Gastrocnemius medialis (tissue), 4 donors: ENCODE data around the gene ADAMTS18.

ENCODE experiments used
- POLR2A ChIP-seq, 2 donors: fragments of 450-650 bp; IDR thresholded peaks; one replicate each; pipeline ENCODE4 v1.6.1; 2017; ENCODE audit warnings: antibody characterized with exemption in 2 of 2, mild to moderate bottlenecking in 2 of 2, moderate library complexity in 2 of 2
- TF ChIP-seq, protein P1 (sequence below), 5 experiments: fragments of 450-650 bp in 3 of 5; fragments of 200-600 bp in 2 of 5; sonication (generic) in 2 of 5; IDR thresholded peaks in 4 of 5; conservative IDR thresholded peaks in 1 of 5; 1 replicate in 4 of 5; 2 replicates in 1 of 5; pipeline ENCODE4 v1.5.1; 2016 to 2019; ENCODE audit warnings: antibody characterized with exemption in 5 of 5, mild to moderate bottlenecking in 3 of 5, moderate library complexity in 3 of 5

DNA sequence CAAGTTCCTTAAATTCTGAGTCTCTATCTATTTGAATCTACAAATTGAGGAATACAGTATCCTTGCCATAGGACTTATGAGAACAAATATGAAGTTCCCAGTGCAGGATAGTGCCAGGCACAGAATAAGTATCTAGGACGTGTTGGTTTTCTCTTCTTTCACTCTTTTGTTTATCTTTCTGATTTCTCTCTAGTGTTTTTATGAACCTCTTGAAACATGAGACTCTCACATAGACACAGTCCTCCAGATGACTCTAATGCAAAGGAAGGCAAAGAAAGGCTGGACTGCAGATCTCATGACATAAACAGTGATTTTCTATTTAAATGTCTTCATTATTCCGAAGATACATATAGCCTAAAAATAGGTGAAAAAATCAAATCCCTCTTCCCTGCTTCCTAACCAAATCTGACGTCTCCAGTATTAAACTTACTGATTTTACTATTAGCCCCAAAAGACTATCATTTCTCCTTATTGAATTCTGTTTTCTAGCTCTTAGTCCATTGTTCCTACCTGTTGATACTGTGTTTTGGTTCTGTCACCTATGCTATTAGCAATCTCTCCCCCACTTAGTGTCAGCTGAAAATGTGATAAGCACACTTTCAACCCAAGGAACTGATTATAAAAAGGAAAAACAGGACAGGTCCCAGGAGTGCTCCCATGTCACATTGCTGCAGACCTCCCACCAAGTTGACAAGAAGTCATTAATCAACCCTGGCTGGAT, 24.9 kb upstream of the ADAMTS18 start:
- TF ChIP-seq, protein P1, sequence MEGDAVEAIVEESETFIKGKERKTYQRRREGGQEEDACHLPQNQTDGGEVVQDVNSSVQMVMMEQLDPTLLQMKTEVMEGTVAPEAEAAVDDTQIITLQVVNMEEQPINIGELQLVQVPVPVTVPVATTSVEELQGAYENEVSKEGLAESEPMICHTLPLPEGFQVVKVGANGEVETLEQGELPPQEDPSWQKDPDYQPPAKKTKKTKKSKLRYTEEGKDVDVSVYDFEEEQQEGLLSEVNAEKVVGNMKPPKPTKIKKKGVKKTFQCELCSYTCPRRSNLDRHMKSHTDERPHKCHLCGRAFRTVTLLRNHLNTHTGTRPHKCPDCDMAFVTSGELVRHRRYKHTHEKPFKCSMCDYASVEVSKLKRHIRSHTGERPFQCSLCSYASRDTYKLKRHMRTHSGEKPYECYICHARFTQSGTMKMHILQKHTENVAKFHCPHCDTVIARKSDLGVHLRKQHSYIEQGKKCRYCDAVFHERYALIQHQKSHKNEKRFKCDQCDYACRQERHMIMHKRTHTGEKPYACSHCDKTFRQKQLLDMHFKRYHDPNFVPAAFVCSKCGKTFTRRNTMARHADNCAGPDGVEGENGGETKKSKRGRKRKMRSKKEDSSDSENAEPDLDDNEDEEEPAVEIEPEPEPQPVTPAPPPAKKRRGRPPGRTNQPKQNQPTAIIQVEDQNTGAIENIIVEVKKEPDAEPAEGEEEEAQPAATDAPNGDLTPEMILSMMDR (IDR thresholded peaks at IDR 0.05 in 4 of 5, conservative IDR thresholded peaks at IDR 0.05 in 1 of 5), result no peak
- TF ChIP-seq POLR2A (IDR thresholded peaks at IDR 0.05), result no peak
